Activated CD8-positive, alpha-beta memory T cell treated with anti-CD3 and anti-CD28 coated beads, Interleukin-2, amount 50 U/mL, for 24 hours (primary cell): ENCODE measurements around the gene RFX7.
"Not testable (repeated sequence)": the region's sequence is repeated elsewhere in the genome, so short reads cannot be mapped to it uniquely, and the experiment has no call there.

ENCODE experiments used
- DNase-seq: peaks from one replicate; pipeline ENCODE4 v3.0.0-alpha.2; 2020; ENCODE audit errors: extremely low read depth

Gene RFX7

GRCh38 chr15:56205061-56205876 lies 38.4 kb downstream of the RFX7 start:
- DNase-seq = no peak

GRCh38 chr15:56203312-56203922 lies 40.3 kb downstream of the RFX7 start:
- DNase-seq = not testable (repeated sequence)

GRCh38 chr15:56202701-56203100 lies 41.0 kb downstream of the RFX7 start:
- no peak for DNase-seq

- DNase-seq = no peak
Measured at GRCh38 chr15:56199038-56199437, 44.6 kb downstream of the RFX7 start.

GRCh38 chr15:56194035-56194434 lies 49.6 kb downstream of the RFX7 start:
- DNase-seq = no peak

GRCh38 chr15:56192659-56193442 lies 50.8 kb downstream of the RFX7 start:
- no peak for DNase-seq

GRCh38 chr15:56187665-56188064 lies 56.0 kb downstream of the RFX7 start:
- DNase-seq = no peak

GRCh38 chr15:56185980-56186379 lies 57.7 kb downstream of the RFX7 start:
- no peak for DNase-seq

- DNase-seq = no peak
Measured at GRCh38 chr15:56184516-56184915, 59.2 kb downstream of the RFX7 start.

- DNase-seq = no peak
Measured at GRCh38 chr15:56180851-56181250, 62.8 kb downstream of the RFX7 start.

- no peak for DNase-seq
Measured at GRCh38 chr15:56176996-56177395, 66.7 kb downstream of the RFX7 start.

GRCh38 chr15:56175788-56176187 lies 67.9 kb downstream of the RFX7 start:
- DNase-seq = no peak

- no peak for DNase-seq
Measured at GRCh38 chr15:56174649-56175048, 69.0 kb downstream of the RFX7 start.

- no peak for DNase-seq
Measured at GRCh38 chr15:56168394-56168793, 75.3 kb downstream of the RFX7 start.

- DNase-seq = no peak
Measured at GRCh38 chr15:56165234-56165633, 78.4 kb downstream of the RFX7 start.

- no peak for DNase-seq
Measured at GRCh38 chr15:56160966-56161365, 82.7 kb downstream of the RFX7 start.

- DNase-seq = no peak
Measured at GRCh38 chr15:56156877-56157276, 86.8 kb downstream of the RFX7 start.

GRCh38 chr15:56155278-56155677 lies 88.4 kb downstream of the RFX7 start:
- DNase-seq = not testable (repeated sequence)

GRCh38 chr15:56154768-56155167 lies 88.9 kb downstream of the RFX7 start:
- not testable (repeated sequence) for DNase-seq

- DNase-seq = no peak
Measured at GRCh38 chr15:56150204-56150603, 93.5 kb downstream of the RFX7 start.

- DNase-seq = no peak
Measured at GRCh38 chr15:56148064-56148463, 95.6 kb downstream of the RFX7 start.

GRCh38 chr15:56146756-56147155 lies 96.9 kb downstream of the RFX7 start:
- DNase-seq = no peak

- DNase-seq = no peak
Measured at GRCh38 chr15:56128081-56128480, 115.6 kb downstream of the RFX7 start.
